CD8-positive, alpha-beta memory T cell (primary cell): ENCODE results near the gene LYPLAL1. TPM values are rescaled to one million over a fixed set of nuclear protein-coding genes. Genes with fewer than 3 reads are reported as not detected.

Experiments used
- CTCF ChIA-PET: fragments of 350-600 bp; sonication (Branson Sonifier 250); formaldehyde crosslinking; loops from one replicate; lab custom pipeline; 2021; ENCODE audit warnings: antibody characterized with exemption; lab: Charles Lee
- POLR2A ChIA-PET: fragments of 350-600 bp; sonication (Branson Sonifier 250); formaldehyde crosslinking; loops from one replicate; lab custom pipeline; 2021; ENCODE audit warnings: antibody characterized with exemption; lab: Charles Lee
- DNase-seq, 5 donors: peaks; one replicate each; pipeline versions ENCODE4 v3.0.0 to v3.0.0-alpha.2; 2020 to 2022; ENCODE audit warnings: mixed read lengths in 1 of 5
- H3K27ac ChIP-seq: one replicate; pipeline ENCODE4 v1.7.0; 2013; ENCODE audit warnings: low read depth, mild to moderate bottlenecking, low read length, moderate library complexity
- H3K27me3 ChIP-seq: 2 replicates; pipeline ENCODE4 v1.7.0; 2013; ENCODE audit warnings: low read length, mild to moderate bottlenecking; ENCODE audit not compliant: insufficient read depth, poor library complexity, severe bottlenecking
- H3K36me3 ChIP-seq: 2 replicates; pipeline ENCODE4 v1.7.0; 2013; ENCODE audit warnings: mild to moderate bottlenecking, low read length, moderate library complexity; ENCODE audit not compliant: insufficient read depth
- H3K4me1 ChIP-seq: 2 replicates; pipeline ENCODE4 v1.7.0; 2013; ENCODE audit warnings: mild to moderate bottlenecking, low read length, moderate library complexity; ENCODE audit not compliant: insufficient read depth
- H3K4me3 ChIP-seq: 2 replicates; pipeline ENCODE4 v1.7.0; 2013; ENCODE audit warnings: mild to moderate bottlenecking, low read length
- H3K9me3 ChIP-seq: 2 replicates; pipeline ENCODE4 v1.7.0; 2013; ENCODE audit warnings: mild to moderate bottlenecking, low read length
- H3K27ac Mint-ChIP-seq, 8 donors: one replicate each; pipeline ENCODE4 v1.8.0; 2020 to 2021; ENCODE audit warnings: mixed read lengths in 8 of 8, mild to moderate bottlenecking in 6 of 8, inconsistent platforms in 3 of 8, moderate library complexity in 3 of 8
- H3K27me3 Mint-ChIP-seq, 2 donors: one replicate each; pipeline ENCODE4 v1.8.0; 2020 to 2021; ENCODE audit warnings: mixed read lengths in 2 of 2, mild to moderate bottlenecking in 1 of 2, moderate library complexity in 1 of 2
- H3K36me3 Mint-ChIP-seq, 3 donors: one replicate each; pipeline ENCODE4 v1.8.0; 2020 to 2021; ENCODE audit warnings: mixed read lengths in 3 of 3, inconsistent platforms in 1 of 3, mild to moderate bottlenecking in 1 of 3
- H3K4me1 Mint-ChIP-seq, 3 donors: one replicate each; pipeline ENCODE4 v1.8.0; 2020 to 2021; ENCODE audit warnings: mixed read lengths in 3 of 3, inconsistent platforms in 1 of 3, mild to moderate bottlenecking in 1 of 3
- H3K4me3 Mint-ChIP-seq, 7 donors: one replicate each; pipeline ENCODE4 v1.8.0; 2020 to 2021; ENCODE audit warnings: mixed read lengths in 7 of 7, mild to moderate bottlenecking in 6 of 7, moderate library complexity in 4 of 7, inconsistent platforms in 2 of 7
- H3K9me3 Mint-ChIP-seq, 5 donors: one replicate each; pipeline ENCODE4 v1.8.0; 2020 to 2022; ENCODE audit warnings: mixed read lengths in 5 of 5, mild to moderate bottlenecking in 3 of 5, moderate library complexity in 2 of 5, inconsistent platforms in 1 of 5
- polyA plus RNA-seq: library from polyadenylated mRNA; unstranded; fragments of 300-500 nt; fragmentation: Illumina TruSeq; gene quantifications from one replicate; pipeline ENCODE4 v1.2.3, GENCODE V29; 2021
- total RNA-seq, 2 experiments: library from RNA; stranded (reverse); gene quantifications; one replicate each; pipeline ENCODE4 v1.2.3, GENCODE V29; 2021

LYPLAL1 gene
- total and polyA plus RNA-seq, 3 experiments from 2014 or later, result 19.9 to 28.5 (median 22.9) TPM

DNA sequence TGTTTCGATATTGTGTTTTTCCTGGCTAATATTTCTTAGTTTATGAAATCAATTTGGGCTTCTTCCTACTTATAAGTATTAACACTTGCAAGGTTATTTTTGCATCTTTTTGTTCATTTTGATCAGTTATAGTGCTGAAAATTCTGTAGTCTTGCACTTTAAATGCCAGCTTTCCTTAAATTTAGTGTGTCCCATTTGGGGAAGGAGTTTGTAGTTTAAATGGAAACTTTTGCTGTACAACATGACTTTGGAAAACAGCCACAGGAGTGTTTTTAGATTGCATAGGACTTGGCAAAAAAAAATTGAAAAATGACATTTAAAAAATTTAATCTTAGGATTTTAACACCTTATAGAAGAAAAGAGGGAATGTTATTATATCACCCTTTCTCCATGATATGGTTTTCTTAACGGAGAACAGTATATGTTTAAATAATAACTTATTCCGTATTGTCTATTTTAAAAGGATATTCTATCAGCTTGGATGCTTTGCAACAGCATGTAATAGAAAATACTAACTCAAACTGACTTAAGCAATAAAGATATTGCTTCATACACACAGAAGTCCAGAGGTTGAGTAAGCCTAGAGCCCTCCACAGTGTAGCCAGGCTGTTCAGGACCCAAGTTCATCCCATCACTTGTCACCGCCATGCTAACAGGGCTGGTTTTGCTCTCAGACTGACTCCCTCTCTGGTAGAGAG is 53.8 kb downstream of the LYPLAL1 start:
- Mint-ChIP-seq H3K4me3 (no peak overlapping the region), H3K4me1 (no peaks in the 10 kb centered on the region), H3K9me3 (no peaks in the 10 kb centered on the region), H3K27ac (no peak overlapping the region), H3K36me3 (peaks cover 7 to 43% (median 10%) of the 10 kb centered on the region in 3 donors), H3K27me3 (no peaks in the 10 kb centered on the region)
- Histone ChIP-seq H3K27ac (no peak overlapping the region), H3K9me3 (no peaks in the 10 kb centered on the region), H3K4me3 (no peak overlapping the region), H3K4me1 (no peaks in the 10 kb centered on the region), H3K27me3 (no peaks in the 10 kb centered on the region), H3K36me3 (no peaks in the 10 kb centered on the region)
- ChIA-PET CTCF (no interaction called here), POLR2A (no interaction called here)
- no peak for DNase-seq

DNA sequence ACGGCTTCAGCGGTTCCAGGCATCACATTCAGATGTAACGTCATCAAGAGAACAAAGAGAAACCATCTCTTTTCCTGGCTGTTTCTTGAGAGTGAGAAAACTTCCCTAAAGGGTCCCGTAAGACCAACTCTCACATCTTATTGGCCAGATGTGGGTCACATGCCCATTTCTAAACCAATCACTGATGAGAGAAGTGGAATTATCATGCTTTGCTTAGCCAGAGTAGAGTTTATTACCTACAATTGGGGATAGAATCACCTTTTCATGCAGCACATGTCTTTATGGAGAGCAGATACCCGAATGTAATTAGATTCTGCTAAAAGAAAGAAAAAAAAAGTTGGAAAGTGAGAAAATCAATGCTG is 54.4 kb downstream of the LYPLAL1 start:
- POLR2A ChIA-PET, result no interaction called here

DNA sequence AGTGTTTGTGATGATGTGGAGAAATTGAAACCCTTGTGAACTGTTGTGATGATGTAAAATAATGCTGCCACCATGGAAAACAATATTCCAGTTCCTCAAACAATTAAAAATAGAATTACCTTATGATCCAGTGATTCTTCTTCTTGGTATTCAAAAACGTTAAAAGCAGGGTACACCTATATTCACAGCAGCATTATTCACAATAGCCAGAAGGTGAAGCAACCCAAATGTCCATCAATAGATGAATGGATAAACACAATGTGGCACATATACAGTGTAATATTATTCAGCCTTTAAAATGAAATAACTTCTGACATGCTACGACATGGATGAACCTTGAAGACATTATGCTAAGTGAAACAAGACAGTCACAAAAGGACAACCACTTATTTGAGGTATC is 59.2 kb downstream of the LYPLAL1 start:
- Histone ChIP-seq H3K9me3 (no peaks in the 10 kb centered on the region), H3K27me3 (no peaks in the 10 kb centered on the region), H3K27ac (no peak overlapping the region), H3K4me3 (no peak overlapping the region), H3K36me3 (no peaks in the 10 kb centered on the region), H3K4me1 (no peaks in the 10 kb centered on the region)
- DNase-seq, result no peak
- H3K27ac Mint-ChIP-seq, result no peak overlapping the region
- ChIA-PET POLR2A (no interaction called here), CTCF (no interaction called here)
- H3K4me3 Mint-ChIP-seq, result no peak overlapping the region
- H3K36me3 Mint-ChIP-seq, result peaks cover 2 to 18% (median 7%) of the 10 kb centered on the region in 3 donors
- no peaks in the 10 kb centered on the region for H3K9me3 Mint-ChIP-seq
- no peaks in the 10 kb centered on the region for H3K27me3 Mint-ChIP-seq
- peaks cover 8 to 16% (median 15%) of the 10 kb centered on the region in 3 donors for H3K4me1 Mint-ChIP-seq

More for the DNA sequence above, 54.4 kb downstream of the LYPLAL1 start:
- Mint-ChIP-seq H3K4me3 (no peak overlapping the region), H3K4me1 (no peaks in the 10 kb centered on the region), H3K27ac (no peak overlapping the region), H3K36me3 (peaks cover 7 to 38% (median 10%) of the 10 kb centered on the region in 3 donors), H3K27me3 (no peaks in the 10 kb centered on the region), H3K9me3 (no peaks in the 10 kb centered on the region)
- H3K9me3 ChIP-seq, result no peaks in the 10 kb centered on the region
- no peaks in the 10 kb centered on the region for H3K36me3 ChIP-seq
- no peaks in the 10 kb centered on the region for H3K27me3 ChIP-seq
- DNase-seq, result no peak
- H3K4me3 ChIP-seq, result no peak overlapping the region
- CTCF ChIA-PET, result no interaction called here
- no peak overlapping the region for H3K27ac ChIP-seq
- no peaks in the 10 kb centered on the region for H3K4me1 ChIP-seq

DNA sequence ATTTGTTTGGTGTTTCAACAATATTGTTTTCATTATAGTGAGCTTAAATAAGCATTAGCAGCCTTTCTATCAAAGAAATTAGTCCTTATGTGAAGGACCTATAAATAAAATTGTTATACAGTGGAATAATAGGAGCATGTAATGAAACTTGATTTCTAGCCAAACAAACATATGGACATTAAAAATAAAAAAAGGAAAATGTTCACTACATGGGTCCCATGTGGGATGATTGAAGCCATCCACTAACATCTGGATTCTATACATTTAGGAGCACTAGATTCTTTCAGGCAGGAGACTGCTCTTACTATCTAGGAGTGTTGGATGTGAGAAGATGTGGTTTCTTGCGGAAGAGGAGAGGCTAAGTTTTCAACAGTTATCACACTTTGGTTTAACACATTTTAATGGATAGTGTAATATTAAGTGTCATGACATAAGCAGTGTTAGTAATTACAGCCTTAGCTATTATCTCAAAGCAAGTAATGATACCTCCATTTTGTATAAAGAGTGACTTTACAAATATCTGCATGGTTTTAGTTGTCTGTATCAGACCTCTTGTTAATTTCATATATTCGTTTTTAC is 62.3 kb downstream of the LYPLAL1 start:
- H3K4me1 ChIP-seq, result no peaks in the 10 kb centered on the region
- H3K27ac ChIP-seq, result no peak overlapping the region
- CTCF ChIA-PET, result no interaction called here
- no peaks in the 10 kb centered on the region for H3K36me3 ChIP-seq
- Mint-ChIP-seq H3K4me3 (no peak overlapping the region), H3K36me3 (peaks cover 0 to 4% (median 0%) of the 10 kb centered on the region in 3 donors), H3K9me3 (no peaks in the 10 kb centered on the region), H3K27ac (peak overlapping the region in 1 of 8 donors; percentile 17), H3K4me1 (peaks cover 8 to 16% (median 15%) of the 10 kb centered on the region in 3 donors), H3K27me3 (no peaks in the 10 kb centered on the region)
- no peak for DNase-seq
- no peaks in the 10 kb centered on the region for H3K27me3 ChIP-seq
- H3K4me3 ChIP-seq, result no peak overlapping the region
- no peaks in the 10 kb centered on the region for H3K9me3 ChIP-seq
- POLR2A ChIA-PET, result no interaction called here

DNA sequence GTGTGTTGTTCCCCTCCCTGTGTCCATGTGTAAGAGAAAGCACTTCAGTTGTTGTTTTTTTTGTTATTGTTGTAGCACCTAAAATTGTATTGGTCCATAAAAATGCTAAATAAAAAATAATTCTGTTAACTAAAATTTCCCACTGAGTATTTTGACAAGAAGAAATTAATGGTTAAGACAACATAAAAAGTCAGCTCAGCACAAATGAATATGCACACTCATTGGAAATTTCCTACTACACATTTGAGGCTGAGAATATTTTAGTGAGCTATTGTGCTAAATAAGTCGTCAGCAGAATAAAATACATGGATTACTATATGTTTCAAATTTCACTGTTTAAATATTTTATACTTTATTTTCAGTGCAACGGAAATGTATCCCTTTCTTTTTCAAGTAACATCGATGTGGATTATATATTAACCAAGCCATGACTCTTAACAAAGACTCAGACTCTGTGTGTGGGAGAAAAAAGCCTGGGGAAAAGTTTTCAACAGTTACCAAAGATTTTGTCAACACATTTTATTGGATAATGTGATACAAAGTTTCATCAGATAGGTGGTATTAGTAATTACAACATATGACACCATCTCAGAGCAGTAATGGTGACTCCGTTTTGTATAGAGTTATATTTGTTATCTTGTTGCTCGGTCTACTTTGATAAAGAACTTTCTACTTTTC is 63.4 kb downstream of the LYPLAL1 start:
- no peak overlapping the region for H3K4me3 Mint-ChIP-seq
- CTCF ChIA-PET, result no interaction called here
- peaks cover 0 to 10% (median 0%) of the 10 kb centered on the region in 3 donors for H3K36me3 Mint-ChIP-seq
- POLR2A ChIA-PET, result no interaction called here
- Histone ChIP-seq H3K9me3 (no peaks in the 10 kb centered on the region), H3K36me3 (no peaks in the 10 kb centered on the region), H3K27me3 (no peaks in the 10 kb centered on the region), H3K4me3 (no peak overlapping the region), H3K27ac (no peak overlapping the region), H3K4me1 (no peaks in the 10 kb centered on the region)
- peak overlapping the region in 1 of 8 donors; percentile 75 for H3K27ac Mint-ChIP-seq
- no peaks in the 10 kb centered on the region for H3K9me3 Mint-ChIP-seq
- peaks cover 8 to 16% (median 15%) of the 10 kb centered on the region in 3 donors for H3K4me1 Mint-ChIP-seq
- no peak for DNase-seq
- H3K27me3 Mint-ChIP-seq, result no peaks in the 10 kb centered on the region

DNA sequence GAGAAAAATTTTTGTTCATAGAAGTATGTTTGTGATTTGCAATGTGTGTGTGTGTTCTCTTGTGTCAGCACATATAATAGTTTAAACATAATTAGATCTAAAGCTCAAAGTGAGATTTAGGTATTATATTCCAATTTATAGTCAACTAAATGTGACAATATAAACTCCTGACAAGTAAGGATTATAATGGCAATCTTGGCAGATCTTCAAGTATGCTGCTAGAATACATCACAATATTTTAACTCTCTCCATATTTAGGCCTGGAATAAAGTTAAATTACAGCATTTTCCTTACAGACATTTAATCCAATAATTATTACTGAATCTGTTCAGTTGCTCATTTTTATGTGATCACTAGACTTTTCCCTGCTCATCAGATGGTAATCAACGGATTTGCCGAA is 65.8 kb downstream of the LYPLAL1 start:
- H3K27me3 ChIP-seq, result no peaks in the 10 kb centered on the region
- no peak overlapping the region for H3K4me3 Mint-ChIP-seq
- ChIA-PET POLR2A (no interaction called here), CTCF (no interaction called here)
- no peaks in the 10 kb centered on the region for H3K27me3 Mint-ChIP-seq
- H3K4me3 ChIP-seq, result no peak overlapping the region
- no peak overlapping the region for H3K27ac Mint-ChIP-seq
- peaks cover 8 to 16% (median 15%) of the 10 kb centered on the region in 3 donors for H3K4me1 Mint-ChIP-seq
- H3K9me3 Mint-ChIP-seq, result no peaks in the 10 kb centered on the region
- no peaks in the 10 kb centered on the region for H3K36me3 ChIP-seq
- no peaks in the 10 kb centered on the region for H3K4me1 ChIP-seq
- DNase-seq, result no peak
- no peak overlapping the region for H3K27ac ChIP-seq
- H3K36me3 Mint-ChIP-seq, result peaks cover 0 to 13% (median 0%) of the 10 kb centered on the region in 3 donors
- H3K9me3 ChIP-seq, result no peaks in the 10 kb centered on the region

DNA sequence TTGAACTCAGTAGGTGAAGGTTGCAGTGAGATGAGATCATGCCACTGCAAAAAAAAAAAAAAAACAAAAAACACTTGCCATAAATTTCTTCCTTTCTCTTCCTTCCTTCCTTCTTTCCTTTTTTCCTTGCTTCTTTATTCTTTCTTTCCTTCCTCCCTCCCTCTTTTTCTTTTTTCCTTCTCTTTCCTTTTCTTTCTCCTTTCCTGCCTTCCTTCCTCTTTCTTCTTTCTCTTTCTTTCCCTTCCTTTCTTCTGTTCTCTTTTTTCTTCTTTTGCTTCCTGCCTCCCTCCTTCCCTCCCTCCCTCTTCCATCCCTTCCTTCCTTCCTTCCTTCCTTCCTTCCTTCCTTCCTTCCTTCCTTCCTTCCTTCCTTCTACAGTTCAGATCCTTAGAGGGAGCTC is 71.2 kb downstream of the LYPLAL1 start:
- H3K4me3 ChIP-seq, result no peak overlapping the region
- ChIA-PET POLR2A (no interaction called here), CTCF (no interaction called here)
- DNase-seq, result no peak
- no peaks in the 10 kb centered on the region for H3K36me3 ChIP-seq
- no peak overlapping the region for H3K27ac Mint-ChIP-seq
- H3K4me1 ChIP-seq, result no peaks in the 10 kb centered on the region
- no peaks in the 10 kb centered on the region for H3K4me1 Mint-ChIP-seq
- peaks cover 0 to 12% (median 1%) of the 10 kb centered on the region in 3 donors for H3K36me3 Mint-ChIP-seq
- H3K9me3 Mint-ChIP-seq, result no peaks in the 10 kb centered on the region
- H3K9me3 ChIP-seq, result no peaks in the 10 kb centered on the region
- H3K27ac ChIP-seq, result no peak overlapping the region
- no peaks in the 10 kb centered on the region for H3K27me3 ChIP-seq
- H3K27me3 Mint-ChIP-seq, result no peaks in the 10 kb centered on the region
- H3K4me3 Mint-ChIP-seq, result no peak overlapping the region

DNA sequence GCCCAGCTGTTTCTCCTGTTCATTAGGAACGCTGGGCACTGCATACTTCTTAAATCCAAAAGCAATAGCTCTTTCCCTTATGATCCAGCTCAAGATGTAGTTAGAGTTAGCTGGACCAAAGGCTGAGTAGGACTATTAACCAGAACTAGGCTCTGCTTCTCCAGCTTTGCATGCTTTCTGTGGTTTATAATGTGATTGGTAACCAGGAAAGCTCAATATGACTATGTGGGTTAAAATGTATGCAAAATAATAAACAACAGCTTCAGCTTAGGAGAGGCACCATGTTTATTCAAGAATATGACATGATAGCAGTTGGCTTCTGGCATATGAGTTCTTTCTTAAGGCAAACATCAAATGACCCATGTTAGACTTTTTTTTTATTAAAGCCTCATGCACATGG is 73.8 kb downstream of the LYPLAL1 start:
- Histone ChIP-seq H3K4me1 (no peaks in the 10 kb centered on the region), H3K9me3 (no peaks in the 10 kb centered on the region), H3K27me3 (no peaks in the 10 kb centered on the region), H3K27ac (no peak overlapping the region), H3K4me3 (no peak overlapping the region), H3K36me3 (no peaks in the 10 kb centered on the region)
- DNase-seq, result no peak
- CTCF ChIA-PET, result no interaction called here
- H3K27ac Mint-ChIP-seq, result no peak overlapping the region
- POLR2A ChIA-PET, result no interaction called here
- no peaks in the 10 kb centered on the region for H3K4me1 Mint-ChIP-seq
- peaks cover 1 to 12% (median 1%) of the 10 kb centered on the region in 3 donors for H3K36me3 Mint-ChIP-seq
- peaks cover 0 to 6% (median 0%) of the 10 kb centered on the region in 5 donors for H3K9me3 Mint-ChIP-seq
- no peak overlapping the region for H3K4me3 Mint-ChIP-seq
- no peaks in the 10 kb centered on the region for H3K27me3 Mint-ChIP-seq
